HG03280 (cell line): ENCODE data around the gene FAM171A2.
"Not testable (repeated sequence)": the region's sequence is repeated elsewhere in the genome, so short reads cannot be mapped to it uniquely, and the experiment has no call there.

Source experiments
- ATAC-seq: cut with Tn5 transposase; IDR thresholded peaks from one replicate; pipeline ENCODE4 v1.9.1; 2021; ENCODE audit warnings: mild to moderate bottlenecking, moderate library complexity; ENCODE audit not compliant: unreplicated experiment

FAM171A2 gene

DNA sequence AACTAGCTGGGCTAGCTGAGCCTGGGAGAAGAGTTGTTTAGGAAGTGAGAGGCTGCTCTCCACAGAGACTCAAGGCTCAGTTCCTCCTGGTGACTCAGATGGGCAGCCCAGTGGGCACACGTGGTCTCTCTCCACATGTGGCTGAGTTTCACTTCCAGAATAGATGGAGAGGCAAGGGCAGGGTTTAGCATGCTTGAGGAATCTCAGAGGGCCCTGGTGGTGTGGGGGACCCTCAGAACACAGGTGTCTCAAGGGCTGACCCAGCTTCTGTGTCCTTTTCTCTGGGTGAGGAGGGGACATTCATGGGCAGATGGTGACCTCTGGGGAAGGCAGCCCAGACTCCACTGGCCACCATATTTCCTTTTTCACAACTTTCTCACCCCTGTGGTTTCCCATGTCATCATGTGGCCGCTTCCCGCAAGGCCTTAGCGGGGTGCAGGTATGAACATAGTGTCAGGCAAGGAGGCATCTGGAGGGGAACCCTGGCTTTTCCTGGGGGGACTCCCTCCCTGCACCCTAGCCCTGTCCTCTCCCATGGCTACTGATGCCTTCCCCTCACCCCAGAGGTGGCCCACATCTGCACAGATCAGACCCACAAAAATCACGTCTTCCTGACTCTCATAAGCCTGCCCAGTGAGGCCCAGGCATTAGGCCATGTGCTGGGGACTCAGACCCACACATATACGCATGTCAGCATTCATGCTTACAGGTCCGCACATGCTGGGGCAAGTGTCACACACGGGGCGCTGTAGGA lies 15.2 kb downstream of the FAM171A2 start:
- no peak for ATAC-seq

- ATAC-seq: not testable (repeated sequence)
These were observed 16.2 kb downstream of the FAM171A2 start for GRCh38 chr17:44347206-44348055.

GRCh38 chr17:44346064-44346844 lies 17.4 kb downstream of the FAM171A2 start:
- ATAC-seq: no peak

DNA sequence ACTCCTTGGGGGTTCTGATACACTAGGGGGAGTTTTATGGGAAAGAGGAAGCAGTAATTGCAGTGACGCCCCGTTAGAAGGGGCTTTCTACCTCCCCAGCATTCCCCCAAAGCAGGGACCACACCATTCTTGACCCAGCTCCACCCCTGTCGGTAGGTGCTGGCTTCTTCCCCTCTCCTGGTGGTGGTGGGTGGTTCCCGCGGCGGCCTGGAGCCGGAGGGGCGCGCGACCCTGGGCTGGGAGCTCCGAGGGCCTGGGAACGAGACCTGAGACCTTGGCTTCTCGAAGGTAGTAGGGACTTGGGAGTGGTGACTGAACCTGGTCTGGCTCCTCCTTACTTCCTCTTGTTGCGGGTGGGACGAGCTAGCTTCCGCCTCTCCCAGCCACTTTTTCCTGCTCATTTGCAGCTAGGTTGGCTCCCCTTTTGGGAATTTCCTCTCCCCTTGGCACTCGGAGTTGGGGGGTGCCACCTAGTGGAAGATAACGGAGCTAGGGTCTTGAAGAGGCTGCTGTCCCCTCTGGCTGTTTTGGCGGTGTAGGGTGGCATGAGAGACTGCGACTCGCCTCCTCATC lies 18.1 kb downstream of the FAM171A2 start:
- peak; percentile 10 for ATAC-seq

DNA sequence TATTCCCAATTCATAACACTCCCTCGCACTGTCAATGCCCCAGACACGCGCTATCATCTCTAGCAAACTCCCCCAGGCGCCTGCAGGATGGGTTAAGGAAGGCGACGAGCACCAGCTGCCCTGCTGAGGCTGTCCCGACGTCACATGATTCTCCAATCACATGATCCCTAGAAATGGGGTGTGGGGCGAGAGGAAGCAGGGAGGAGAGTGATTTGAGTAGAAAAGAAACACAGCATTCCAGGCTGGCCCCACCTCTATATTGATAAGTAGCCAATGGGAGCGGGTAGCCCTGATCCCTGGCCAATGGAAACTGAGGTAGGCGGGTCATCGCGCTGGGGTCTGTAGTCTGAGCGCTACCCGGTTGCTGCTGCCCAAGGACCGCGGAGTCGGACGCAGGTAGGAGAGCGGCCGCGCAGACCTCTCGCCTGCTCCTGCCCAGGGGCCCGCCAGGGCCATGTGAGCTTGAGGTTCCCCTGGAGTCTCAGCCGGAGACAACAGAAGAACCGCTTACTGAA lies 18.7 kb downstream of the FAM171A2 start, which contains the start of gene GRN:
Gene GRN (plus strand): TSS at position 364 of the 515 bp plus-strand sequence. CDS start 3,863 bp downstream, outside the sequence.
- ATAC-seq: peak; percentile 70

- ATAC-seq: no peak
These were observed 20.0 kb downstream of the FAM171A2 start for GRCh38 chr17:44343510-44344209.

DNA sequence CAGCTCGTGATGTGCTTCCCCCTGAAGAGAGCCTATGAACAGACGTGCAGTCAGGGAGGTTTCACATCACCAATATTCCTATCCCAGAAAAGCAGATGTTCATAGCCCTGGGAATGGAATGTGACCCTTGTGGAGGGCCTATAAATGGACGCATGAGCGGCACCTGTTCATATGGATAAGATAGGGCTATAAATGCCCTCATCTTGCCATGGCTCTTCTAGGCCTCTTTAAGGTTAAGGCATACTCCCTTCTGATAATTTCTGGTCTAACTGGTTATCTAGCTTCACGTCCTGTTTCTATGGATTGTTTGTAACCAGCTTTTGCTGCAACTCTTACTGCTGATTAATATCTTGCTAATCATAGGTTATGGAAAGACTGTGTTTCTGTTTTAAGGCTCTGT lies 23.1 kb downstream of the FAM171A2 start:
- ATAC-seq: not testable (repeated sequence)

GRCh38 chr17:44338702-44339101 lies 25.0 kb downstream of the FAM171A2 start:
- no peak for ATAC-seq

- ATAC-seq: no peak
These were observed 27.7 kb downstream of the FAM171A2 start for GRCh38 chr17:44335968-44336367.

- ATAC-seq: no peak
These were observed 28.1 kb downstream of the FAM171A2 start for GRCh38 chr17:44335564-44335963.

- no peak for ATAC-seq
These were observed 28.9 kb downstream of the FAM171A2 start for GRCh38 chr17:44334727-44335126.

DNA sequence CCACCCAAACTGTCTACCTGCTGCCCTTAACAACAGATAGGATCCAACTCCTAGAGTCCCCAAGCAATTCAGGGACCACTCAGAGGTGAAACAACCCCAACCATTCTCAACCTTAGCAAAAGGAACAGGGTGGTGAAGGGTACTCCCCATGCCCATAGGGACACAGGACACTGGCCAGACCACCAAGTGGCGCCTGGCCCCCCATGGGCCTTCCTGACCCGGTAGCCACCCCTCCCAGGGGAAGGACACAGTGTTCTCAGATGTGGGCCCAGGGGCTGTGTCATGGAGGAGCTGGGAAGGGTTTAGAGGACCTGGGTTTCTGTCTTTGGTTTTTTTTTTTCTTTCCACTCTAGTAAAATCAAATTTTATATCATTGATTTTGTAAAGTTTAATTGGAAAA lies 29.3 kb downstream of the FAM171A2 start:
- no peak for ATAC-seq

DNA sequence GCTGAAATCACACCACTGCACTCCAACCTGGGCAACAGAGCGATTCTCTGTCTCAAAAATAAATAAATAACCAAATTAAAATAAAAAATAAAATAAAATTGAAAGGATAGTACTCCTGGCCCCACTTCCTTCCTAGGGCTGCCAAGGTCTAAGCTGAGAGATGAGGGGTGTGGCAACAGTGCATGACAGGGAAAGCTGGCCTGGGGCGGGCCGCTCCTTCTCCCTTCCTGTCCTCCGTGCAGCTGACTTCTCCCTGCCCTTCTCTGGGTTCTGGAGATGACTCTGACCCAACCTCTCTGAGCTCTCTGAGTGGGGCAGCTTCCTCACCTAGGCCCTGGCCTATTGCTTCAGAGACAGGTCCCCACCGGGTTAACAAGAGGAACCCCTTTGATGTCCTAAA lies 30.3 kb downstream of the FAM171A2 start:
- no peak for ATAC-seq

GRCh38 chr17:44331249-44331760 lies 32.3 kb downstream of the FAM171A2 start:
- no peak for ATAC-seq

DNA sequence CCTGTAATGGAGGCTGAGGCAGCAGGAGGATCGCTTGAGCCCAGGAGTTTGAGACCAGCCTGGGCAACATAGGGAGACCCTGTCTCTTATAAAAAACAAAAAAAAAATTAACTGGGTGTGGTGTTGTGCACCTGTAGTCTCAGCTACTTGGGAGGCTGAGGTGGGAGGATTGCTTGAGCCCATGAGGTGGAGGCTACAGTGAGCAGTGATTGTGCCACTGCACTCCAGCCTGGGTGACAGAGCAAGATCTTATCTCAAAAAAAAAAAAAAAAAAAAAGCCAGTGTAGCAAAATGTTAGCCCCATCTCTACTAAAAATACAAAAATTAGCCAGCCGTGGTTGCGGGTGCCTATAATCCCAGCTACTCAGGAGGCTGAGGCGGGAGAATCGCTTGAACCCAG lies 33.4 kb downstream of the FAM171A2 start:
- not testable (repeated sequence) for ATAC-seq

GRCh38 chr17:44329516-44329915 lies 34.1 kb downstream of the FAM171A2 start:
- ATAC-seq: not testable (repeated sequence)

GRCh38 chr17:44327715-44328449 lies 35.8 kb downstream of the FAM171A2 start:
- ATAC-seq: no peak

GRCh38 chr17:44326861-44327444 lies 36.7 kb downstream of the FAM171A2 start:
- ATAC-seq: peak; percentile 48
